A549 (cell line): ENCODE measurements around the gene PDSS2. TPM values are rescaled to one million over a fixed set of nuclear protein-coding genes. Genes with fewer than 3 reads are reported as not detected.

Experiments used
- ATAC-seq, 2 experiments: fragments of 200-7000 bp in 1 of 2; fragments of >200 bp in 1 of 2; cut with Nextera tagmentation in 1 of 2; cut with Tn5 transposase in 1 of 2; 3 replicates each; pipeline versions ENCODE4 v1.8.0 to v1.9.1; 2018 to 2020; ENCODE audit warnings: mild to moderate bottlenecking in 1 of 2, moderate library complexity in 1 of 2
- CTCF ChIA-PET: fragments of 300-600 bp; sonication (Branson Sonifier 250); formaldehyde crosslinking; extraction: SDS; loops from one replicate; lab custom pipeline; 2021; ENCODE audit warnings: antibody characterized with exemption, inconsistent platforms; lab: Yijun Ruan, JAX
- POLR2A ChIA-PET: fragments of 350-600 bp; formaldehyde crosslinking; extraction: SDS; loops from one replicate; lab custom pipeline; 2021; ENCODE audit warnings: antibody characterized with exemption, inconsistent platforms; lab: Yijun Ruan, JAX
- DNase-seq, 2 experiments: peaks; one replicate each; pipeline versions ENCODE4 v3.0.0 to v3.0.0-alpha.2; 2011 to 2016; ENCODE audit warnings: low read depth in 1 of 2, low spot score in 1 of 2
- FAIRE-seq: peaks from 2 replicates; lab custom pipeline; 2011; peaks lifted over from hg19 to GRCh38; lab: Jason Lieb, UNC
- H3K27ac ChIP-seq, 2 experiments: fragments of >200 bp; sonication (Bioruptor Twin); formaldehyde crosslinking; 3 replicates each; pipeline ENCODE4 v1.5.1; 2016 to 2017
- H3K4me1 ChIP-seq: fragments of >200 bp; sonication (Bioruptor Twin); formaldehyde crosslinking; 3 replicates; pipeline ENCODE4 v1.6.1; 2016
- H3K4me2 ChIP-seq: fragments of >200 bp; sonication (Bioruptor Twin); formaldehyde crosslinking; 3 replicates; pipeline ENCODE4 v1.6.1; 2016
- H3K4me3 ChIP-seq: fragments of >200 bp; sonication (Bioruptor Twin); formaldehyde crosslinking; 3 replicates; pipeline ENCODE4 v1.5.1; 2016
- H3K9me3 ChIP-seq: fragments of >200 bp; sonication (Bioruptor Twin); formaldehyde crosslinking; 3 replicates; pipeline ENCODE4 v1.6.1; 2016
- BCL3 ChIP-seq: fragments of >200 bp; sonication (Bioruptor Twin); formaldehyde crosslinking; IDR thresholded peaks from 3 replicates; pipeline ENCODE4 v1.6.1; 2016
- BHLHE40 ChIP-seq: IDR thresholded peaks from 2 replicates; pipeline ENCODE4 v1.6.1; 2012; ENCODE audit warnings: low read depth, low read length, inconsistent platforms
- CBX2 ChIP-seq: fragments of 200-600 bp; sonication (generic); IDR thresholded peaks from 2 replicates; pipeline ENCODE4 v1.6.1; 2016; ENCODE audit warnings: low read depth, mild to moderate bottlenecking, borderline replicate concordance
- CEBPB ChIP-seq, 2 experiments: fragments of >200 bp in 1 of 2; sonication (Bioruptor Twin) in 1 of 2; formaldehyde crosslinking in 1 of 2; IDR thresholded peaks; 2 replicates each; pipeline ENCODE4 v1.6.1; 2012 to 2016
- CHD2 ChIP-seq: fragments of 150-350 bp; IDR thresholded peaks from 2 replicates; pipeline ENCODE4 v1.6.1; 2014; ENCODE audit warnings: low read length; ENCODE audit not compliant: partially characterized antibody
- CTCF ChIP-seq: fragments of >200 bp; sonication (Bioruptor Twin); formaldehyde crosslinking; IDR thresholded peaks from 3 replicates; pipeline ENCODE4 v1.5.1; 2016
- E2F6 ChIP-seq: IDR thresholded peaks from 2 replicates; pipeline ENCODE4 v1.6.1; 2012; ENCODE audit warnings: low read depth, borderline replicate concordance
- EP300 ChIP-seq, 2 experiments: fragments of >200 bp; sonication (Bioruptor Twin); formaldehyde crosslinking; IDR thresholded peaks; 2 replicates in 1 of 2; 3 replicates in 1 of 2; pipeline ENCODE4 v1.6.1; 2016 to 2017
- FOSB ChIP-seq: fragments of 250-450 bp; sonication (Bioruptor Pico); IDR thresholded peaks from 2 replicates; pipeline ENCODE4 v1.5.0; 2020; ENCODE audit warnings: mild to moderate bottlenecking, moderate library complexity
- HDAC2 ChIP-seq: fragments of 200-600 bp; sonication (generic); IDR thresholded peaks from 2 replicates; pipeline ENCODE4 v1.6.1; 2016
- HMGXB4 ChIP-seq: fragments of 250-450 bp; sonication (Bioruptor Pico); IDR thresholded peaks from 2 replicates; pipeline ENCODE4 v1.5.0; 2021; ENCODE audit warnings: mild to moderate bottlenecking, moderate library complexity, borderline replicate concordance
- HOXA7 ChIP-seq: fragments of 250-450 bp; sonication (Bioruptor Pico); IDR thresholded peaks from 2 replicates; pipeline ENCODE4 v1.5.0; 2020; ENCODE audit warnings: mild to moderate bottlenecking, moderate library complexity
- JUN ChIP-seq, 2 experiments: fragments of >200 bp; sonication (Bioruptor Twin); formaldehyde crosslinking; IDR thresholded peaks; 2 replicates in 1 of 2; 3 replicates in 1 of 2; pipeline ENCODE4 v1.6.1; 2016 to 2017
- MAZ ChIP-seq: fragments of 150-350 bp; IDR thresholded peaks from 2 replicates; pipeline ENCODE4 v1.6.1; 2014; ENCODE audit warnings: antibody characterized with exemption, low read depth, low read length, borderline replicate concordance
- MYC ChIP-seq: IDR thresholded peaks from 2 replicates; pipeline ENCODE4 v1.6.1; 2012; ENCODE audit warnings: mild to moderate bottlenecking, inconsistent platforms, low read length, improper control_type of control experiment, borderline replicate concordance
- NR3C1 ChIP-seq: fragments of >200 bp; sonication (Bioruptor Twin); formaldehyde crosslinking; IDR thresholded peaks from 3 replicates; pipeline ENCODE4 v1.6.1; 2017
- POLR2A ChIP-seq: IDR thresholded peaks from 2 replicates; pipeline ENCODE4 v1.6.1; 2012; ENCODE audit warnings: mild to moderate bottlenecking, low read length
- RARB ChIP-seq: fragments of 250-450 bp; sonication (Bioruptor Pico); IDR thresholded peaks from 2 replicates; pipeline ENCODE4 v1.8.0; 2021; ENCODE audit warnings: mild to moderate bottlenecking, moderate library complexity
- RNF2 ChIP-seq: fragments of 200-600 bp; sonication (generic); IDR thresholded peaks from 2 replicates; pipeline ENCODE4 v1.6.1; 2016; ENCODE audit warnings: low read depth, mild to moderate bottlenecking, antibody characterized with exemption, moderate library complexity, borderline replicate concordance
- SREBF2 ChIP-seq: fragments of 450-650 bp; IDR thresholded peaks from 2 replicates; pipeline ENCODE4 v1.6.1; 2014; ENCODE audit warnings: mild to moderate bottlenecking, moderate library complexity
- ZSCAN20 ChIP-seq: fragments of 250-450 bp; sonication (Bioruptor Pico); IDR thresholded peaks from 2 replicates; pipeline ENCODE4 v1.8.0; 2022; ENCODE audit warnings: mild to moderate bottlenecking, moderate library complexity
- WGBS: methylation state at CpG from one replicate; pipeline ENCODE4 v1.1.6; 2017; ENCODE audit errors: missing lambda C conversion rate; 5-methylcytosine and 5-hydroxymethylcytosine counted together
- polyA plus RNA-seq, 4 experiments: library from polyadenylated mRNA; depleted of rRNA in 3 of 4; stranded (reverse); fragments of >200 nt; fragmentation: RNase III in 1 of 4; extraction: RNeasy Plus Mini Kit Qiagen cat#74134 plus additional on column Dnase treatment in 1 of 4; gene quantifications; 2 replicates in 3 of 4; 3 replicates in 1 of 4; pipeline ENCODE4 v1.2.3, GENCODE V29; 2011 to 2017
- TF ChIP-seq, protein P1 (sequence below): IDR thresholded peaks from 2 replicates; pipeline ENCODE4 v1.6.1; 2012

Gene PDSS2
- polyA plus RNA-seq, 2 of the 4 experiments (the other 2 are of a cell fraction), result 7.2 to 17.3 TPM

DNA sequence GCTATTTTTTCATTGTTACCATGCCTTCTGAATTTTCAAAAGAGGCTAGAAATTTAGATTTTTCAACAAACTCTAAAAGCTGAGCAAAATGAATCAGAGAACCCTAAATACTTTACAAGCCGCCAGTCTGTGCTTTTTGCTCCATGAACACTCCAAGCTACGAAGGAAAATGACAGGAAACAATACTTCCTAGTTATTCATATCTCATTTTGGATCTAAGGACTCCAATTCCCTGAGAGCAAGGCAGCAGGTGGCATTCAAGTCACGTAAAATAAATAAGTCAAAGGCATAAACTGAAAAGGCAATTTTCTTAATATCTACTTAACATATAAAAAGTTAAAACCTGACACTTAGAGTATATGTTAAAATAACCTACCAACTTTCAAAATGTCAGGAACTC is 50.6 kb downstream of the PDSS2 start:
- Histone ChIP-seq H3K4me3 (no peak overlapping the region), H3K27ac (no peak overlapping the region), H3K9me3 (peaks cover 7% of the 10 kb centered on the region; the same call in 1 of the 3 replicates), H3K4me2 (no peak overlapping the region), H3K4me1 (no peaks in the 10 kb centered on the region)
- TF ChIP-seq FOSB (CRISPR knock-in tag) (no peak), CTCF (no peak), E2F6 (no peak)
- FAIRE-seq, result no peak
- no peak for DNase-seq
- no peak for ATAC-seq
- POLR2A ChIA-PET, result no interaction called here
- WGBS, result 92% methylated on average over 3 of the region's 3 CpGs
- CTCF ChIA-PET, result interaction anchor here (1.1 kb wide), 1 partner anchor 51 kb away, joined by 3 read pairs; the partner anchor contains the start of gene PDSS2

DNA sequence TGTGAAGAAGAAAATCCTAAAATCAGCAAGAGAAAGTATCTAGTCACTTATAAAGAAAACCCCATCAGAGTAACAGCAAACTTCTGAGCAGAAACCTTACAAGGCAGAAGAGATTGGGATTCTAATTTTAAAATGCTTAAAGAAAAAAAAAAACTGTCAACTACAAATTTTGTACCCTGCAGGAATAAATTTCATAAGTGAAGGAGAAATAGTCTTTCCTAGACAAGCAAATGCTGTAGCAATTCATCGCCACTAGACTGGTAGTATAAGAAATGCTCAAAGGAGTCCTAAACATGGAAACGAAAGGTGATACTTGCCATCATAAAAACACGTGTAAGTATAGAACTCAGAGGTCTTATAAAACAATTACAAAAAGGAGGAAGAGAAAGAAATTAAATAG is 54.4 kb downstream of the PDSS2 start:
- Histone ChIP-seq H3K4me1 (no peaks in the 10 kb centered on the region), H3K27ac (no peak overlapping the region), H3K4me3 (no peak overlapping the region), H3K9me3 (peaks cover 9% of the 10 kb centered on the region; the same call in 1 of the 3 replicates), H3K4me2 (no peak overlapping the region)
- POLR2A ChIA-PET, result no interaction called here
- CTCF ChIA-PET, result no interaction called here
- 96% methylated on average over 3 of the region's 3 CpGs for WGBS
- TF ChIP-seq RARB (no peak), MAZ (no peak), MYC (no peak), RNF2 (no peak), CTCF (no peak), NR3C1 (no peak)
- DNase-seq, result no peak
- FAIRE-seq, result no peak
- no peak for ATAC-seq

DNA sequence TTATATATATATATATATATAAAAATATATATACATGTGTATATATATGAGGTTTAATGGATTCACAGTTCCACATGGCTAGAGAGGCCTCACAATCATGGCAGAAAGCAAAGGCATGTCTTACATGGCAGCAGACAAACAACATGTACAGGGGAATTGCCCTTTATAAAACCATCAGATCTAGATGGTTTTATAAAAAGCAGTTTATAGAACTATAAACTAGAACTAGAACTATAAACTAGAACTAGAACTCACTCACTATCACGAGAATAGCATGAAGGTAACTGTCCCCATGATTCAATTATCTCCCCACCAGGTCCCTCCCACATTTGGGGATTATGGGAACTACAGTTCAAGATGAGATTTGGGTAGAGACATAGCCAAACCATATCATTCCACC is 56.8 kb downstream of the PDSS2 start:
- CTCF ChIA-PET, result interaction anchor here (1.0 kb wide), 1 partner anchor 57 kb away, joined by 3 read pairs; the partner anchor contains the start of gene PDSS2
- no peak overlapping the region for H3K27ac ChIP-seq
- WGBS, result 59% methylated on average over 1 of the region's 1 CpG
- POLR2A ChIA-PET, result no interaction called here
- no peak for TF ChIP-seq HDAC2
- TF ChIP-seq ZSCAN20, result no peak
- TF ChIP-seq EP300 (IDR thresholded peaks at IDR 0.05), result no peak
- TF ChIP-seq CEBPB (IDR thresholded peaks at IDR 0.05), result no peak
- TF ChIP-seq MYC, result no peak
- TF ChIP-seq POLR2A, result no peak
- TF ChIP-seq HOXA7, result no peak
- TF ChIP-seq JUN (IDR thresholded peaks at IDR 0.05), result no peak
- no peak for TF ChIP-seq BCL3
- TF ChIP-seq, protein P1, sequence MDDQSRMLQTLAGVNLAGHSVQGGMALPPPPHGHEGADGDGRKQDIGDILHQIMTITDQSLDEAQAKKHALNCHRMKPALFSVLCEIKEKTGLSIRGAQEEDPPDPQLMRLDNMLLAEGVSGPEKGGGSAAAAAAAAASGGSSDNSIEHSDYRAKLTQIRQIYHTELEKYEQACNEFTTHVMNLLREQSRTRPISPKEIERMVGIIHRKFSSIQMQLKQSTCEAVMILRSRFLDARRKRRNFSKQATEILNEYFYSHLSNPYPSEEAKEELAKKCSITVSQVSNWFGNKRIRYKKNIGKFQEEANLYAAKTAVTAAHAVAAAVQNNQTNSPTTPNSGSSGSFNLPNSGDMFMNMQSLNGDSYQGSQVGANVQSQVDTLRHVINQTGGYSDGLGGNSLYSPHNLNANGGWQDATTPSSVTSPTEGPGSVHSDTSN, result no peak
- TF ChIP-seq CHD2, result no peak
- no peak for TF ChIP-seq BHLHE40
- no peak for TF ChIP-seq SREBF2
- no peak for TF ChIP-seq CBX2
- TF ChIP-seq HMGXB4 (CRISPR knock-in tag), result no peak
- no peaks in the 10 kb centered on the region for H3K4me1 ChIP-seq
- H3K4me2 ChIP-seq, result no peak overlapping the region
- FAIRE-seq (no peak), ATAC-seq (no peak), DNase-seq (no peak)
- H3K4me3 ChIP-seq, result no peak overlapping the region
- H3K9me3 ChIP-seq, result peaks cover 9% of the 10 kb centered on the region; the same call in 1 of the 3 replicates
